ENCODE data around the gene RCAN2. TPM values are rescaled to one million over a fixed set of nuclear protein-coding genes. Genes with fewer than 3 reads are reported as not detected.

RCAN2 gene
- total and polyA plus RNA-seq, 2 donors (not counting 3 experiments of a cell fraction or from before 2014, with no cell fraction given) = 0.07 to 0.33 TPM

GRCh38 chr6:46220352-46221221 is 270.7 kb downstream of the RCAN2 start:
- Histone ChIP-seq H3K9me3 (replicated peaks; ENCODE audit: control insufficient read depth, insufficient read depth, low read length) (no peaks in the 10 kb centered on the region), H3K4me1 (ENCODE audit: control insufficient read depth, extremely low read depth, insufficient read depth, low read length) (no peaks in the 10 kb centered on the region), H3K79me2 (ENCODE audit: control insufficient read depth, insufficient read depth, low read length) (no peaks in the 10 kb centered on the region), H4K20me1 (replicated peaks; ENCODE audit: control insufficient read depth, extremely low read depth, insufficient read depth, low read length) (no peaks in the 10 kb centered on the region), H2AFZ (ENCODE audit: low read depth, low read length) (no peak overlapping the region), H3K36me3 (ENCODE audit: control insufficient read depth in 2 of 2, extremely low read depth in 1 of 2, insufficient read depth in 2 of 2, low read length in 2 of 2) (no peaks in the 10 kb centered on the region), H3K4me2 (ENCODE audit: insufficient read depth, low read length) (no peak overlapping the region), H3K9ac (replicated peaks; ENCODE audit: extremely low read depth, insufficient read depth, low read length) (no peak overlapping the region), H3K27ac (ENCODE audit: insufficient read depth, low read depth, low read length) (no peak overlapping the region), H3K4me3 (replicated peaks in 1 of 3; ENCODE audit: insufficient read depth in 1 of 3, low read depth in 1 of 3, low read length in 3 of 3) (no peak overlapping the region), H3K9me1 (replicated peaks; ENCODE audit: control insufficient read depth, extremely low read depth, insufficient read depth, low read length) (no peaks in the 10 kb centered on the region), H3K27me3 (ENCODE audit: control insufficient read depth in 2 of 2, insufficient read depth in 2 of 2, low read length in 2 of 2) (peaks cover 3 to 13% of the 10 kb centered on the region in 2 experiments)
- dilution Hi-C loops (cut with MboI; ENCODE audit: extremely low pct_ligation_motif_present, low sequenced_read_pairs) = no loop called here
- no TSS peak for BruUV-seq (replicated peaks)
- POLR2A ChIA-PET = no interaction called here
- CTCF ChIA-PET = interaction anchor here (0.6 to 10.9 kb wide), 19 partner anchors 11 to 628 kb away, joined by 3 to 365 read pairs (median 4); partner anchors contain the start of gene ENPP4
- DNase-seq (ENCODE audit: low read depth, low spot score) = no peak
- TF ChIP-seq EZH2 (IDR thresholded peaks at IDR 0.05; ENCODE audit: borderline replicate concordance, low read depth, low read length, severe bottlenecking) (no peak), MAX (IDR thresholded peaks at IDR 0.05; ENCODE audit: insufficient read depth, insufficient read length) (no peak), CTCF (IDR thresholded peaks at IDR 0.05; ENCODE audit: extremely low read depth in 1 of 2, insufficient read depth in 1 of 2, low read depth in 1 of 2, low read length in 2 of 2) (no peak), GATA2 (IDR thresholded peaks at IDR 0.05; ENCODE audit: insufficient read depth, insufficient read length, low read depth, low read length) (no peak)
- intact Hi-C loops (cut with micrococcal nuclease) = loop anchor here (1.0 to 2.0 kb wide), 10 partner anchors 70 to 827 kb away; partner anchors contain the start of gene RCAN2
- FAIRE-seq = no peak
